NCI-H1105 (cell line): ENCODE results near the gene UBN1.
A peak's percentile ranks its signal among the peaks of the same experiment; 100 is the strongest.

ENCODE experiments used
- DNase-seq: peaks from one replicate; lab custom pipeline; 2025; lab: John Stamatoyannopoulos, UW

UBN1 gene

GRCh38 chr16:4859900-4860255 lies 12.6 kb downstream of the UBN1 start:
- DNase-seq, result no peak

GRCh38 chr16:4860727-4861342 lies 13.6 kb downstream of the UBN1 start:
- no peak for DNase-seq

GRCh38 chr16:4862639-4863038 lies 15.4 kb downstream of the UBN1 start:
- no peak for DNase-seq

GRCh38 chr16:4864728-4865127 lies 17.4 kb downstream of the UBN1 start:
- no peak for DNase-seq

GRCh38 chr16:4865231-4865860 lies 18.1 kb downstream of the UBN1 start:
- no peak for DNase-seq

GRCh38 chr16:4866586-4866985 lies 19.3 kb downstream of the UBN1 start:
- no peak for DNase-seq

- no peak for DNase-seq
Measured at GRCh38 chr16:4868026-4868425, 20.7 kb downstream of the UBN1 start.

GRCh38 chr16:4868535-4868934 lies 21.3 kb downstream of the UBN1 start:
- DNase-seq, result no peak

GRCh38 chr16:4869147-4869805 lies 22.0 kb downstream of the UBN1 start:
- no peak for DNase-seq

- no peak for DNase-seq
Measured at GRCh38 chr16:4870138-4870671, 22.9 kb downstream of the UBN1 start.

GRCh38 chr16:4871071-4871470 lies 23.8 kb downstream of the UBN1 start:
- DNase-seq, result no peak

- no peak for DNase-seq
Measured at GRCh38 chr16:4873091-4873490, 25.8 kb downstream of the UBN1 start.

GRCh38 chr16:4874666-4875065 lies 27.4 kb downstream of the UBN1 start:
- no peak for DNase-seq

- no peak for DNase-seq
Measured at GRCh38 chr16:4876646-4877379, 29.5 kb downstream of the UBN1 start.

GRCh38 chr16:4877380-4877685 lies 30.1 kb downstream of the UBN1 start:
- DNase-seq, result no peak

GRCh38 chr16:4879049-4879448 lies 31.8 kb downstream of the UBN1 start:
- DNase-seq, result no peak

GRCh38 chr16:4880006-4880580 lies 32.8 kb downstream of the UBN1 start:
- DNase-seq, result no peak

- DNase-seq, result no peak
Measured at GRCh38 chr16:4882000-4882632, 34.8 kb downstream of the UBN1 start.

- DNase-seq, result peak; percentile 64
Measured at GRCh38 chr16:4882633-4883285, 35.5 kb downstream of the UBN1 start.

- no peak for DNase-seq
Measured at GRCh38 chr16:4883501-4883900, 36.2 kb downstream of the UBN1 start.

GRCh38 chr16:4884209-4884608 lies 36.9 kb downstream of the UBN1 start:
- no peak for DNase-seq
